HepG2 (cell line): ENCODE results near the gene ARL16. TPM values are rescaled to one million over a fixed set of nuclear protein-coding genes. Genes with fewer than 3 reads are reported as not detected.

Source experiments
- AHR ChIP-seq: IDR thresholded peaks from 2 replicates; pipeline ENCODE4 v1.6.1; 2018; ENCODE audit warnings: missing genetic modification reagents, missing compliant biosample characterization
- ERF ChIP-seq: IDR thresholded peaks from 2 replicates; pipeline ENCODE4 v1.6.1; 2018; ENCODE audit warnings: missing biosample characterization, missing genetic modification reagents
- PBX2 ChIP-seq: IDR thresholded peaks from 2 replicates; pipeline ENCODE4 v1.6.1; 2016; ENCODE audit warnings: control low read depth
- PHF21A ChIP-seq: sonication (generic); formaldehyde crosslinking; IDR thresholded peaks from 2 replicates; pipeline ENCODE4 v1.5.0; 2020; ENCODE audit warnings: mild to moderate bottlenecking, missing genetic modification reagents
- REXO4 ChIP-seq: sonication (generic); formaldehyde crosslinking; IDR thresholded peaks from 2 replicates; pipeline ENCODE4 v1.8.0; 2022; ENCODE audit warnings: missing genetic modification reagents, mild to moderate bottlenecking, borderline replicate concordance
- SUZ12 ChIP-seq: fragments of 150-350 bp; IDR thresholded peaks from 2 replicates; pipeline ENCODE4 v1.6.1; 2014; ENCODE audit warnings: low read depth, low read length
- U2AF2 ChIP-seq: fragments of 200-400 bp; formaldehyde crosslinking; IDR thresholded peaks from 2 replicates; pipeline ENCODE4 v1.6.1; 2017; ENCODE audit warnings: low read depth, mild to moderate bottlenecking, low read length
- ZHX1 ChIP-seq: sonication (generic); formaldehyde crosslinking; IDR thresholded peaks from 2 replicates; pipeline ENCODE4 v1.8.1; 2022; ENCODE audit warnings: low read depth, mild to moderate bottlenecking, missing genetic modification reagents
- ZNF207 ChIP-seq: fragments of 450-650 bp; IDR thresholded peaks from 2 replicates; pipeline ENCODE4 v1.6.1; 2016; ENCODE audit warnings: antibody characterized with exemption, borderline replicate concordance
- ZNF382 ChIP-seq: sonication (generic); formaldehyde crosslinking; IDR thresholded peaks from 2 replicates; pipeline ENCODE4 v1.5.0; 2020; ENCODE audit warnings: missing genetic modification reagents, mild to moderate bottlenecking, borderline replicate concordance
- ZNF414 ChIP-seq: sonication (generic); formaldehyde crosslinking; IDR thresholded peaks from 2 replicates; pipeline ENCODE4 v1.5.0; 2020; ENCODE audit warnings: missing genetic modification reagents
- ZNF441 ChIP-seq: sonication (generic); formaldehyde crosslinking; IDR thresholded peaks from 2 replicates; pipeline ENCODE4 v1.7.0; 2021; ENCODE audit warnings: missing genetic modification reagents, borderline replicate concordance
- ZNF512B ChIP-seq: sonication (generic); formaldehyde crosslinking; IDR thresholded peaks from 2 replicates; pipeline ENCODE4 v1.5.1; 2020; ENCODE audit warnings: missing genetic modification reagents, mild to moderate bottlenecking, borderline replicate concordance
- ZSCAN20 ChIP-seq: sonication (generic); formaldehyde crosslinking; IDR thresholded peaks from 2 replicates; pipeline ENCODE4 v1.4.0; 2020; ENCODE audit warnings: missing genetic modification reagents, mild to moderate bottlenecking, borderline replicate concordance
- polyA plus RNA-seq, 8 experiments: library from polyadenylated mRNA; depleted of rRNA in 3 of 8; stranded (reverse) in 7 of 8; unstranded in 1 of 8; fragments of >200 nt; fragmentation: Illumina TruSeq in 4 of 8; extraction: Trizol in 4 of 8; gene quantifications; 2 replicates each; pipeline versions ENCODE4 v1.2.1 to v1.2.3, GENCODE V29; 2011 to 2016; ENCODE audit warnings: low read depth in 4 of 8, missing spikeins in 1 of 8, mixed read lengths in 1 of 8; ENCODE audit not compliant: insufficient read depth in 1 of 8
- total RNA-seq, 5 experiments: library from RNA; depleted of rRNA; stranded (reverse); fragments of >200 nt; fragmentation: Illumina TruSeq; extraction: Trizol; gene quantifications; 2 replicates each; pipeline ENCODE4 v1.2.3, GENCODE V29; 2016; ENCODE audit warnings: low read depth in 1 of 5
- TF ChIP-seq, protein P1 (sequence below): sonication (generic); formaldehyde crosslinking; IDR thresholded peaks from 2 replicates; pipeline ENCODE4 v1.8.1; 2023; ENCODE audit warnings: mild to moderate bottlenecking, missing genetic modification reagents
- TF ChIP-seq, protein P2 (sequence below): sonication (generic); formaldehyde crosslinking; IDR thresholded peaks from 2 replicates; pipeline ENCODE4 v1.4.0; 2020; ENCODE audit warnings: missing genetic modification reagents

ARL16 gene
- total and polyA plus RNA-seq, 2 of the 13 experiments (the other 11 are each of a cell fraction or from before 2014, with no cell fraction given) = 20.8 to 30.8 TPM

DNA sequence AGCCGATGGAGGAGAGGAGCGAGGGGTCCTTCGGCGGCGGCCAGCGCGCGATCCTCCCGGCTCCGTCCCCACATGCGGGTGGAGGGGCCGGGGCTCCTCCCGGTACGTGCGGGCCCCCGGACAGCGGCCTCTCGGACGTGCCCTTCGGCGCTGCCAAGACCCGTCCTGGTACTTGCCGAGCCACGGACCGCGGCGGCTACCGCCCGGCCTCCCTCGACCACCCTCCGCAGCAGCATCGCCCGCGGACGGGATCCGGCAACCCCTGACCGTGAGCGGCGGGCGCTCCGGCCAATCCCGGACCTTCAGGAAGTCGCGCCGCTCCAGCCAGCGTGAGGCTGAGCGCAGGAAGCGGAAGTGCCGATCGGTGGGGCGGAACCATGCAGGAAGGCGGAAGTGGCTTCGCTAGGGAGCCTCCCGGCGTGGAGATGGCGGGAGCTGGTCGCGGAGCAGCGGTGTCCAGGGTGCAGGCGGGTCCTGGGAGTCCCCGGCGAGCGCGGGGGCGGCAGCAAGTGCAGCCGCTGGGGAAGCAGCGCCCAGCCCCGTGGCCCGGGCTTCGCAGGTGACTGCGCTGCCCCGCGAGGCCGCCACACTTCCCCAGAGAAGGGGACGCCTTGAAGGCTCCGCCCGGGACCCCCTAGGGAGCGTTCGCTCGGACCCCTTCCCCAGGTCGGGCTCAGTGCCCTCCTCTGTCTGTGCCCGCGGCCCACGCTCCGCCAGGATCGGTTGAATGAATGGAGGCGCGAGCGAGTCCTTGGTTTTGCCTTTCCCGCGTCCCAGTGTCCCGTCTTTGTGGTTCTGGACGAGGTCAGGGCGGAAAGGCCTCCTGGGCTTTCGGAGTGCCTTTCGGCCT lies 17.0 kb downstream of the ARL16 start, which contains the start of the genes CCDC137 and OXLD1 (continued):
- peak; percentile 85; the same call in 1 of the 2 replicates for TF ChIP-seq REXO4 (CRISPR knock-in tag)
- TF ChIP-seq ZNF207 = no peak
- peak; percentile 81; the same call in 1 of the 2 replicates for TF ChIP-seq ERF
- no peak for TF ChIP-seq SUZ12
- no peak for TF ChIP-seq ZSCAN20 (CRISPR knock-in tag)
- TF ChIP-seq AHR (CRISPR knock-in tag) = peak; percentile 66; the same call in 1 of the 2 replicates
- TF ChIP-seq ZNF512B (CRISPR knock-in tag) = no peak
- TF ChIP-seq, protein P1, sequence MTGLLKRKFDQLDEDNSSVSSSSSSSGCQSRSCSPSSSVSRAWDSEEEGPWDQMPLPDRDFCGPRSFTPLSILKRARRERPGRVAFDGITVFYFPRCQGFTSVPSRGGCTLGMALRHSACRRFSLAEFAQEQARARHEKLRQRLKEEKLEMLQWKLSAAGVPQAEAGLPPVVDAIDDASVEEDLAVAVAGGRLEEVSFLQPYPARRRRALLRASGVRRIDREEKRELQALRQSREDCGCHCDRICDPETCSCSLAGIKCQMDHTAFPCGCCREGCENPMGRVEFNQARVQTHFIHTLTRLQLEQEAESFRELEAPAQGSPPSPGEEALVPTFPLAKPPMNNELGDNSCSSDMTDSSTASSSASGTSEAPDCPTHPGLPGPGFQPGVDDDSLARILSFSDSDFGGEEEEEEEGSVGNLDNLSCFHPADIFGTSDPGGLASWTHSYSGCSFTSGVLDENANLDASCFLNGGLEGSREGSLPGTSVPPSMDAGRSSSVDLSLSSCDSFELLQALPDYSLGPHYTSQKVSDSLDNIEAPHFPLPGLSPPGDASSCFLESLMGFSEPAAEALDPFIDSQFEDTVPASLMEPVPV (CRISPR knock-in tag) = peak; percentile 78
- peak; percentile 100 for TF ChIP-seq PBX2 (CRISPR knock-in tag)
- TF ChIP-seq ZNF414 (CRISPR knock-in tag) = peak; percentile 27; the same call in 1 of the 2 replicates
- TF ChIP-seq PHF21A (CRISPR knock-in tag) = no peak
- TF ChIP-seq U2AF2 = no peak
- no peak for TF ChIP-seq ZNF382 (CRISPR knock-in tag)
- TF ChIP-seq, protein P2, sequence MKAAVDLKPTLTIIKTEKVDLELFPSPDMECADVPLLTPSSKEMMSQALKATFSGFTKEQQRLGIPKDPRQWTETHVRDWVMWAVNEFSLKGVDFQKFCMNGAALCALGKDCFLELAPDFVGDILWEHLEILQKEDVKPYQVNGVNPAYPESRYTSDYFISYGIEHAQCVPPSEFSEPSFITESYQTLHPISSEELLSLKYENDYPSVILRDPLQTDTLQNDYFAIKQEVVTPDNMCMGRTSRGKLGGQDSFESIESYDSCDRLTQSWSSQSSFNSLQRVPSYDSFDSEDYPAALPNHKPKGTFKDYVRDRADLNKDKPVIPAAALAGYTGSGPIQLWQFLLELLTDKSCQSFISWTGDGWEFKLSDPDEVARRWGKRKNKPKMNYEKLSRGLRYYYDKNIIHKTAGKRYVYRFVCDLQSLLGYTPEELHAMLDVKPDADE (CRISPR knock-in tag) = no peak
- peak; percentile 89 for TF ChIP-seq ZHX1 (CRISPR knock-in tag)
- peak; percentile 54; the same call in 1 of the 2 replicates for TF ChIP-seq ZNF441 (CRISPR knock-in tag)
